NCI-H2029 treated with DMSO at 0.1 percent for 48 hours (cell line): ENCODE measurements around the gene BSCL2.
A peak's percentile ranks its signal among the peaks of the same experiment; 100 is the strongest.
"Not testable (repeated sequence)": the region's sequence is repeated elsewhere in the genome, so short reads cannot be mapped to it uniquely, and the experiment has no call there.

Experiments used
- DNase-seq: peaks from one replicate; lab custom pipeline; 2025; lab: John Stamatoyannopoulos, UW

BSCL2 gene

GRCh38 chr11:62656796-62657429, 50.3 kb downstream of the BSCL2 start:
- DNase-seq, result no peak

GRCh38 chr11:62654297-62654696, 52.9 kb downstream of the BSCL2 start:
- DNase-seq, result no peak

- no peak for DNase-seq
Measured at GRCh38 chr11:62652161-62653006, 54.8 kb downstream of the BSCL2 start.

- not testable (repeated sequence) for DNase-seq
Measured at GRCh38 chr11:62650283-62650682, 56.9 kb downstream of the BSCL2 start.

GRCh38 chr11:62649486-62649885, 57.7 kb downstream of the BSCL2 start:
- no peak for DNase-seq

- no peak for DNase-seq
Measured at GRCh38 chr11:62648967-62649364, 58.3 kb downstream of the BSCL2 start.

GRCh38 chr11:62648185-62648966, 58.8 kb downstream of the BSCL2 start:
- no peak for DNase-seq

- DNase-seq, result no peak
Measured at GRCh38 chr11:62647609-62648005, 59.6 kb downstream of the BSCL2 start.

GRCh38 chr11:62646825-62647608, 60.2 kb downstream of the BSCL2 start:
- no peak for DNase-seq

GRCh38 chr11:62645946-62646824, 61.0 kb downstream of the BSCL2 start, which contains the start of gene GANAB:
TSS of gene GANAB (minus strand) at chr11:62646613. CDS start at chr11:62646599, 14 bp downstream.
- peak; percentile 92 for DNase-seq

- no peak for DNase-seq
Measured at GRCh38 chr11:62645671-62645945, 61.6 kb downstream of the BSCL2 start.

GRCh38 chr11:62644220-62644619, 63.0 kb downstream of the BSCL2 start:
- no peak for DNase-seq
